Ishikawa (cell line): ENCODE measurements around the gene ZNF143.

Experiments
- CEBPB ChIP-seq: IDR thresholded peaks from 2 replicates; pipeline ENCODE4 v1.6.1; 2012
- CREB1 ChIP-seq: IDR thresholded peaks from 2 replicates; pipeline ENCODE4 v1.6.1; 2012; ENCODE audit warnings: low read depth
- EGR1 ChIP-seq: IDR thresholded peaks from 2 replicates; pipeline ENCODE4 v1.6.1; 2012
- EP300 ChIP-seq: IDR thresholded peaks from 2 replicates; pipeline ENCODE4 v1.6.1; 2012; ENCODE audit warnings: borderline replicate concordance
- FOXM1 ChIP-seq: IDR thresholded peaks from 2 replicates; pipeline ENCODE4 v1.6.1; 2012; ENCODE audit warnings: low read depth, borderline replicate concordance
- MAX ChIP-seq: IDR thresholded peaks from 2 replicates; pipeline ENCODE4 v1.6.1; 2012
- NFIC ChIP-seq: IDR thresholded peaks from 2 replicates; pipeline ENCODE4 v1.6.1; 2012
- RAD21 ChIP-seq: IDR thresholded peaks from 2 replicates; pipeline ENCODE4 v1.6.1; 2012; ENCODE audit warnings: low read depth
- REST ChIP-seq: IDR thresholded peaks from 2 replicates; pipeline ENCODE4 v1.6.1; 2012; ENCODE audit warnings: low read depth, mild to moderate bottlenecking
- TAF1 ChIP-seq: IDR thresholded peaks from 2 replicates; pipeline ENCODE4 v1.6.1; 2012; ENCODE audit warnings: low read depth, mild to moderate bottlenecking
- TCF12 ChIP-seq: IDR thresholded peaks from 2 replicates; pipeline ENCODE4 v1.6.1; 2012; ENCODE audit warnings: low read depth
- USF1 ChIP-seq: IDR thresholded peaks from 2 replicates; pipeline ENCODE4 v1.6.1; 2012
- YY1 ChIP-seq: IDR thresholded peaks from 2 replicates; pipeline ENCODE4 v1.6.1; 2012; ENCODE audit warnings: low read depth
- ZBTB7A ChIP-seq: IDR thresholded peaks from 2 replicates; pipeline ENCODE4 v1.6.1; 2012; ENCODE audit warnings: low read depth

GRCh38 chr11:9571071-9571762 lies 110.4 kb downstream of the ZNF143 start:
- TF ChIP-seq REST (no peak), RAD21 (no peak), YY1 (no peak), CEBPB (no peak), USF1 (no peak), MAX (no peak), EP300 (no peak), NFIC (no peak), ZBTB7A (no peak), EGR1 (no peak), FOXM1 (no peak), TCF12 (no peak), TAF1 (no peak), CREB1 (no peak)
